Fibroblast of the aortic adventitia (primary cell): ENCODE results near the gene SMAD7. TPM values are rescaled to one million over a fixed set of nuclear protein-coding genes. Genes with fewer than 3 reads are reported as not detected.
"Not testable (repeated sequence)": the region's sequence is repeated elsewhere in the genome, so short reads cannot be mapped to it uniquely, and the experiment has no call there.

ENCODE experiments used
- DNase-seq: peaks from one replicate; pipeline ENCODE4 v3.0.0-alpha.2; 2010; ENCODE audit warnings: low read depth
- H3K4me3 ChIP-seq: 2 replicates; pipeline ENCODE4 v1.5.1; 2011; ENCODE audit warnings: low read depth, mild to moderate bottlenecking, control low read depth, low read length, moderate library complexity
- CTCF ChIP-seq: IDR thresholded peaks from 2 replicates; pipeline ENCODE4 v1.5.1; 2011; ENCODE audit warnings: mild to moderate bottlenecking, low read length, control low read depth, inconsistent platforms; ENCODE audit not compliant: insufficient read depth
- total RNA-seq: library from RNA; depleted of rRNA; stranded (reverse); fragments of >200 nt; gene quantifications from 2 replicates; pipeline ENCODE4 v1.2.3, GENCODE V29; 2012; ENCODE audit warnings: low replicate concordance

Gene SMAD7
- total RNA-seq, 1 donor, result 27.2 TPM

- no peak overlapping the region for H3K4me3 ChIP-seq
- DNase-seq, result peak; percentile 54
- TF ChIP-seq CTCF, result no peak
These were observed 78.3 kb downstream of the SMAD7 start for GRCh38 chr18:48872234-48873145.

GRCh38 chr18:48871391-48872166, 79.2 kb downstream of the SMAD7 start:
- DNase-seq, result no peak
- TF ChIP-seq CTCF, result no peak
- no peak overlapping the region for H3K4me3 ChIP-seq

- DNase-seq, H3K4me3 ChIP-seq: not testable (repeated sequence)
These were observed 79.8 kb downstream of the SMAD7 start for GRCh38 chr18:48870926-48871325.
